Fibroblast of skin of abdomen (primary cell): ENCODE measurements around the gene GABARAPL1. TPM values are rescaled to one million over a fixed set of nuclear protein-coding genes. Genes with fewer than 3 reads are reported as not detected.
"Not testable (repeated sequence)": the region's sequence is repeated elsewhere in the genome, so short reads cannot be mapped to it uniquely, and the experiment has no call there.

ENCODE experiments used
- DNase-seq: peaks from one replicate; pipeline ENCODE4 v3.0.0-alpha.2; 2013
- polyA plus RNA-seq, 2 experiments: library from polyadenylated mRNA; unstranded; fragments of 120-200 nt; gene quantifications; one replicate each; pipeline ENCODE4 v1.2.1, GENCODE V29; 2013; ENCODE audit not compliant: insufficient read length in 2 of 2

GABARAPL1 gene
- 47.6 TPM for polyA plus RNA-seq (2013, experiment 1 of 2; ENCODE audit: insufficient read length)
- polyA plus RNA-seq (2013, experiment 2 of 2; ENCODE audit: insufficient read length) = 46.1 TPM

DNA sequence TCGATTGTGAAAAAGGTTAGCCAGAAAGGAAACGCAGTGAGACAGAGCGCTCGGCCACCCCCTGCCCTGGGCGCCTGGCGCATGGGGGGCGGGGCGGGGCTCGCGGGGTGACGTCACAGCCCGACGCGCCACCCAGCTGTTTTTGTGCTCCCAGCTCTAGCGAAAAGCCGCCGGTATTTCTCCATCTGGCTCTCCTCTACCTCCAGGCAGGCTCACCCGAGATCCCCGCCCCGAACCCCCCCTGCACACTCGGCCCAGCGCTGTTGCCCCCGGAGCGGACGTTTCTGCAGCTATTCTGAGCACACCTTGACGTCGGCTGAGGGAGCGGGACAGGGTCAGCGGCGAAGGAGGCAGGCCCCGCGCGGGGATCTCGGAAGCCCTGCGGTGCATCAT is at the start of gene GABARAPL1:
Gene GABARAPL1, plus strand, starts transcription at position 139 of the 393 bp plus-strand sequence. Its CDS starts 253 bp downstream, at position 392.
- DNase-seq = peak; percentile 82

DNA sequence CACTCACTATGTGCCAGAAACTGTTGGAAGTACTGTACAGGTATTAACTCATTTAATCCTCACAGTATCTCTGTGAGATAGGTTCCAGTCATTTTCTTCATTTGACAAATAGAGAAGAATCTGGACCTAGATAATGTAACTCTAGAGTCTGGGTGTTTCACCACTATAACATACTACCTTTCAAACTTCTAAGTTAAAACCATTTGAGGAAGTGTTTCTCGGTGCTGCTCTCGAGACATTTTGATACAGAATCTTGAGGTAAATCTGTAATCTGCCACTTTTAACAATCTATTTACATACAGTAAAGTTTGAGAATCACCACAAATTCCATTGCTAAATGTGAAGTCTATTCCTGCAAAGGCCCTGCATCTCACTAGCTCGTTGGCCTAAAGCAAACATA is 49.6 kb upstream of the GABARAPL1 start:
- DNase-seq = no peak

GRCh38 chr12:10165421-10165820 is 47.3 kb upstream of the GABARAPL1 start:
- DNase-seq = peak; percentile 36

GRCh38 chr12:10167599-10167998 is 45.1 kb upstream of the GABARAPL1 start:
- DNase-seq = no peak

GRCh38 chr12:10169104-10169503 is 43.6 kb upstream of the GABARAPL1 start:
- peak; percentile 66 for DNase-seq

GRCh38 chr12:10170216-10170615 is 42.5 kb upstream of the GABARAPL1 start:
- no peak for DNase-seq

- no peak for DNase-seq
These were observed 40.5 kb upstream of the GABARAPL1 start, which contains the start of gene OLR1 for GRCh38 chr12:10171973-10172728. Gene OLR1 (minus strand): TSS chr12:10172132. CDS start chr12:10172077, 55 bp downstream.

DNA sequence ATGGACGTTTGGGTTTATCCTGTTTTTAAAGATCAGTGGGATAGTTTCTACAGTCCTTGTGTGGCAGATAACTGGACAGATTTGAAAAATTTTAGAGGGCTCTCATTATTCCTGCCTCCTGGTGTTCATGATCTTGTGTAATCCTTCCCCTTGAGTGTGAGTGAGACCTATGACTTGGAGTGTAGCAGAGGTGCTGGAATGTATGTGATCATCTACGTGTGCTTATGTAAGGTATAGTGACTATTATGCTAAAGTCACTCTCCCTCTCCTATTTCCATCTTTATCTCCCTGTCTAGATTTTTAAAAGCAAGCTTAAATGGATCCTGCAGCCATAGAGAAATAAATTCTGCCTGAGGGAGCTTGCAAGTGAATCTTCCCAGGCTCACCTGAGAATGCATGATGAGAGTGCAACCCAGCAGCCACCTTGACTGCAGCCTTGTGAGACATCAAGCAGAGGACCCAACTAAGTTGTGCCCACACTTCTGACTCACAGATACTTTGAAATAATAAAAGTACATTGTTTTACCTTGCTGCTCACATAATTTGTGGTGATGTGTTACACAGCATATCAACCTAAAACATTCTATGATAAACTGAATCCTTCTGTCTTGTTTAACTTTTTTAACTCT is 37.6 kb upstream of the GABARAPL1 start:
- DNase-seq = no peak

GRCh38 chr12:10175846-10176636 is 36.6 kb upstream of the GABARAPL1 start:
- no peak for DNase-seq

GRCh38 chr12:10178821-10179220 is 33.9 kb upstream of the GABARAPL1 start, which contains the start of gene TMEM52B:
Gene TMEM52B (plus strand): TSS chr12:10179032. CDS start chr12:10179575, 543 bp downstream.
- DNase-seq = no peak

GRCh38 chr12:10179776-10180181 is 32.9 kb upstream of the GABARAPL1 start:
- no peak for DNase-seq

GRCh38 chr12:10182354-10183049 is 30.2 kb upstream of the GABARAPL1 start:
- DNase-seq = peak; percentile 85

GRCh38 chr12:10184261-10184843 is 28.3 kb upstream of the GABARAPL1 start:
- DNase-seq = peak; percentile 77

DNA sequence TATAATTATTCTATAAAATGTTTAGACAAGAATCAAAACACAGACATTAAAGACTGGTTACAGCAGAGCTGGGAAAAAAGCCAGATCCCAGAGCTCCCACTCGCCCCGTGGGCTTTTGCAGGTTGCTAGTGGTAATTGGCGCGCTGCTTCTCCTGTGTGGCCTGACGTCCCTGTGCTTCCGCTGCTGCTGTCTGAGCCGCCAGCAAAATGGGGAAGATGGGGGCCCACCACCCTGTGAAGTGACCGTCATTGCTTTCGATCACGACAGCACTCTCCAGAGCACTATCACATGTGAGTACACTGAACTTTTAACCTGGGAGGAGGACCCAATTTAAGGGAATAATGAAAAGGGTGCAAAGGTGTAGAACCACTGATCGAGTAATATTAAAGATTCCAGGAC is 26.4 kb upstream of the GABARAPL1 start:
- no peak for DNase-seq

- DNase-seq = not testable (repeated sequence)
These were observed 25.7 kb upstream of the GABARAPL1 start for GRCh38 chr12:10186958-10187357.

DNA sequence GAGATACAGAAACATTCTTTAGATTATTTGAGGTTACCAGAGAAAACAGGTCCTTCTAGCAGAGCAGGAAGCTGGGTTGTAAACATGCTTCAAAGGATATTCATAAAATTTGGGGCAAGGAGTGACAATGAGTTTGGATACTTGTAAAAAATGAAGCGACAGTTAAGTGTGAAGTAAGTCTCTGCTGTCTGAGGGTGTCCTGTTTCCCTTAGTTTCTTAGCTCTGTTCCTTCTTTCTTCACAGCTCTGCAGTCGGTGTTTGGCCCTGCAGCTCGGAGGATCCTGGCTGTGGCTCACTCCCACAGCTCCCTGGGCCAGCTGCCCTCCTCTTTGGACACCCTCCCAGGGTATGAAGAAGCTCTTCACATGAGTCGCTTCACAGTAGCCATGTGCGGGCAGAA is 23.0 kb upstream of the GABARAPL1 start:
- no peak for DNase-seq

- DNase-seq = peak; percentile 64
These were observed 21.9 kb upstream of the GABARAPL1 start for GRCh38 chr12:10190558-10191388.

DNA sequence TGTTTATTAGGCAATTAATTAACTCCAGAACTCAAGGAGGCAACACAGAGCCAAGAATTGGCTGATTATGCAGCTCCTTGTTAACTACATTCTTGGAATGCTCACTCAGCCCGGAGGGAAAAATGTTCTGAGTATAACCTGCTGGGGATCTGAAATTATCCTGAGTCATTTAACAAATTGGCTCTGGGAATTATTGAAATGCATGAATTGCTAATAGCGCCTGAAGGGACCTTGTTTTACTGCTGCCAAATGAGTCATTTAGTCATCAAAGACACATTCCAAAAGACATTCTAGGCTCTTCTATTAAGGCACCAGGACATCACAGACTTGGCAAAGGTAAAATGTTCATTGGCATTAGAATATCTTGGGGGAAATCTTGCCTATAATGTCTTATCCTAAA is 20.8 kb upstream of the GABARAPL1 start:
- DNase-seq = peak; percentile 90

- peak; percentile 42 for DNase-seq
These were observed 18.5 kb upstream of the GABARAPL1 start for GRCh38 chr12:10194160-10194670.

DNA sequence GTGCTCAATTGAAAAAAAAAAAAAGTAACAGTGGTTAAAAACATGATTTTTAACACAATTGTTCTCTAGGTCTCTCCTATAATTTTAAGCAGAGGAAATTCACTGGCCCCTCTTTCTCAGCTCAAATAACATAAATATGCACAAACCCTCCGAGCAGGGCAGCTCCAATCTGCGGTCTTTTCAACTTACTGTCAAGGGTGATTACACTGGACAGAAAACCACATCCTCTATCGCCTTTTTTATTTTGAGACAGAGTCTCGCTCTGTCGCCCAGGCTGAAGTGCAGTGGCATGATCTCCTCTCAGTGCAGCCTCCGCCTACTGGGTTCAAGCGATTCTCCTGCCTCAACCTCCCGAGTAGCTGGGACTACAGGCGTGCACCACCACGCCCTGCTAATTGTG is 16.5 kb upstream of the GABARAPL1 start:
- no peak for DNase-seq

- DNase-seq = no peak
These were observed 14.8 kb upstream of the GABARAPL1 start for GRCh38 chr12:10197879-10198278.
